Spleen (tissue), 11 donors: Measurements from ENCODE around the gene PLK5. TPM values are rescaled to one million over a fixed set of nuclear protein-coding genes. Genes with fewer than 3 reads are reported as not detected.

ENCODE experiments used
- polyA plus RNA-seq, 3 donors: library from polyadenylated mRNA; stranded (reverse); fragments of 200-250 nt; gene quantifications; one replicate each; pipeline ENCODE4 v1.2.1, GENCODE V29; 2013
- small RNA-seq, 4 donors: library from RNA; depleted of rRNA; stranded (forward); fragments of <200 nt; gene quantifications; one replicate each; pipeline ENCODE3, GENCODE V24; 2016
- total RNA-seq, 7 donors: library from RNA; depleted of rRNA in 3 of 7; stranded (reverse); fragments of >200 nt in 3 of 7; fragmentation: NEBNext Ultra II Directional in 4 of 7; extraction: Animal tissue kit (Norgen Biotek cat#: 25700) in 4 of 7; gene quantifications; one replicate each; pipeline versions ENCODE4 v1.1.0 to v1.2.1, GENCODE V29; 2016 to 2021
- donor health status: healthy with polysubstance abuse.
- donor health status: DM: no; HTN: no; CAD: no; lungs with moderate emphysema.
- donor health status: DM: no; HTN: no; CAD: no.
- donor health status: Bipolar disorder and iron deficiency.
- donor health status: healthy.
- donor health status: DM: no; HTN: no; CAD: no.
- donor health status: DM: yes; HTN: yes; CAD: no.

Gene PLK5
- total and polyA plus RNA-seq, 10 donors: 0.04 to 0.06 (median 0.06) TPM; not detected in 7

Small RNA genes lying within 50 kb of the gene (small RNA-seq; reads per million reads assigned to genes)
- gene AC005943.2 (0 reads per million in 4 donors), gene RN7SL477P (0 reads per million in 4 donors)

Other genes with a start within 250 kb of the PLK5 start
- gene FAM174C, start 248.5 kb upstream of the PLK5 start, total RNA-seq: 10 to 100 TPM; 35.8 to 69.6 (median 43.9) TPM
- 100 to 1,000 TPM in 1 of 3 donors, 10 to 100 TPM in 2; 82.9 to 134 (median 88.6) TPM for gene FAM174C, start 248.5 kb upstream of the PLK5 start, polyA plus RNA-seq
- not detected for gene EFNA2, start 238.2 kb upstream of the PLK5 start, total RNA-seq
- gene EFNA2, start 238.2 kb upstream of the PLK5 start, polyA plus RNA-seq: not detected
- gene NDUFS7, start 140.2 kb upstream of the PLK5 start, total RNA-seq: 100 to 1,000 TPM in 1 of 7 donors, 10 to 100 TPM in 6; 64.0 to 133 (median 85.2) TPM
- 100 to 1,000 TPM in 1 of 3 donors, 10 to 100 TPM in 2; 75.5 to 106 (median 78.0) TPM for gene NDUFS7, start 140.2 kb upstream of the PLK5 start, polyA plus RNA-seq
- gene GAMT, start 122.5 kb upstream of the PLK5 start, total RNA-seq: 10 to 100 TPM in 4 of 7 donors, 1 to 10 TPM in 3; 7.1 to 14.5 (median 11.2) TPM
- 10 to 100 TPM; 15.2 to 20.4 (median 18.2) TPM for gene GAMT, start 122.5 kb upstream of the PLK5 start, polyA plus RNA-seq
- 100 to 1,000 TPM in 3 of 7 donors, 10 to 100 TPM in 4; 43.8 to 137 (median 94.6) TPM for gene DAZAP1, start 116.5 kb upstream of the PLK5 start, total RNA-seq
- 100 to 1,000 TPM in 2 of 3 donors, 10 to 100 TPM in 1; 80.0 to 133 (median 106) TPM for gene DAZAP1, start 116.5 kb upstream of the PLK5 start, polyA plus RNA-seq
- 1,000 to 10,000 TPM in 6 of 7 donors, 100 to 1,000 TPM in 1; 932 to 4,344 (median 1,309) TPM for gene RPS15, start 85.7 kb upstream of the PLK5 start, total RNA-seq
- 1,000 to 10,000 TPM; 4,275 to 5,849 (median 5,793) TPM for gene RPS15, start 85.7 kb upstream of the PLK5 start, polyA plus RNA-seq
- under 1 TPM; 0.07 to 0.56 (median 0.20) TPM for gene APC2, start 74.0 kb upstream of the PLK5 start, total RNA-seq
- under 1 TPM; 0.02 to 0.29 (median 0.02) TPM for gene APC2, start 74.0 kb upstream of the PLK5 start, polyA plus RNA-seq
- 10 to 100 TPM; 31.3 to 52.8 (median 40.3) TPM for gene C19orf25, start 44.9 kb upstream of the PLK5 start, total RNA-seq
- gene C19orf25, start 44.9 kb upstream of the PLK5 start, polyA plus RNA-seq: 10 to 100 TPM; 24.7 to 56.6 (median 38.8) TPM
- 1 to 10 TPM; 1.1 to 4.2 (median 1.8) TPM for gene PCSK4, start 33.7 kb upstream of the PLK5 start, total RNA-seq
- 1 to 10 TPM; 1.9 to 2.4 (median 2.0) TPM for gene PCSK4, start 33.7 kb upstream of the PLK5 start, polyA plus RNA-seq
- 1 to 10 TPM in 5 of 7 donors, under 1 TPM in 1, not detected in 1; 0.65 to 2.6 (median 1.6) TPM for gene REEP6, start 32.9 kb upstream of the PLK5 start, total RNA-seq
- gene REEP6, start 32.9 kb upstream of the PLK5 start, polyA plus RNA-seq: 1 to 10 TPM; 1.2 to 1.6 (median 1.5) TPM
- 1 to 10 TPM in 4 of 7 donors, under 1 TPM in 3; 0.26 to 2.0 (median 1.3) TPM for gene ADAMTSL5, start 11.1 kb upstream of the PLK5 start, total RNA-seq
- under 1 TPM; 0.13 to 0.42 (median 0.27) TPM for gene ADAMTSL5, start 11.1 kb upstream of the PLK5 start, polyA plus RNA-seq
- gene MEX3D, start 44.2 kb downstream of the PLK5 start, total RNA-seq: 10 to 100 TPM in 1 of 7 donors, 1 to 10 TPM in 6; 5.4 to 11.7 (median 6.7) TPM
- gene MEX3D, start 44.2 kb downstream of the PLK5 start, polyA plus RNA-seq: 1 to 10 TPM in 2 of 3 donors, under 1 TPM in 1; 0.87 to 2.7 (median 2.0) TPM
- 10 to 100 TPM; 57.4 to 80.9 (median 74.3) TPM for gene MBD3, start 68.8 kb downstream of the PLK5 start, total RNA-seq
- 100 to 1,000 TPM in 1 of 3 donors, 10 to 100 TPM in 2; 62.2 to 177 (median 89.3) TPM for gene MBD3, start 68.8 kb downstream of the PLK5 start, polyA plus RNA-seq
- 100 to 1,000 TPM in 4 of 7 donors, 10 to 100 TPM in 3; 40.9 to 165 (median 129) TPM for gene UQCR11, start 81.4 kb downstream of the PLK5 start, total RNA-seq
- gene UQCR11, start 81.4 kb downstream of the PLK5 start, polyA plus RNA-seq: 100 to 1,000 TPM in 2 of 3 donors, 10 to 100 TPM in 1; 93.4 to 153 (median 145) TPM
- 100 to 1,000 TPM in 5 of 7 donors, 10 to 100 TPM in 2; 79.2 to 135 (median 107) TPM for gene TCF3, start 128.5 kb downstream of the PLK5 start, total RNA-seq
- gene TCF3, start 128.5 kb downstream of the PLK5 start, polyA plus RNA-seq: 10 to 100 TPM; 81.0 to 96.5 (median 88.9) TPM
- gene ONECUT3, start 229.4 kb downstream of the PLK5 start, total RNA-seq: not detected
- not detected for gene ONECUT3, start 229.4 kb downstream of the PLK5 start, polyA plus RNA-seq